ENCODE data around the gene KIAA0408. TPM values are rescaled to one million over a fixed set of nuclear protein-coding genes. Genes with fewer than 3 reads are reported as not detected.

KIAA0408 gene
- total and polyA plus RNA-seq, 2 of the 8 experiments (the other 6 are each of a cell fraction or from before 2014, with no cell fraction given) = 3.3 to 10.8 TPM

DNA sequence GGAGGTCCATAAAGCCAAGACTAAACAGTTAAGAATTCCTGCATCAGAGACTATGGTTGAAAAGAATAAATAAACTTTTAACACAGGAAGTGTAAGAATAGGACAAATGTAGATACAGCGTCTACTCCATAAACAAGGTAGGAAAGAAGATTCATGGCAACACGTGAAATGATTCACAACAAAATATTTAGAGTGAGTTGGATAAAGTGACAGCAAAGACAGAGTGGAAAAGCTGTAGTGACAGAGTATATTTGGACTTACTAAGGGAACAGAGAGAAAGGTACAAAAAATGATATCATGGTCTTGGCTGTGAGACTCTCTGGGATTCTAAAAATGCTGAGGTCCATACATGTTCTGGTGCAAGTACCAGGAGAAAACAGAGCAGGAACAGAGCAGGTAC, 21.9 kb upstream of the KIAA0408 start:
- peaks cover 0 to 26% (median 13%) of the 10 kb centered on the region in 4 experiments; a peak in 6 of 7 replicates for H3K4me1 ChIP-seq (replicated peaks in 1 of 4; ENCODE audit: control insufficient read depth in 3 of 4, insufficient read depth in 4 of 4, low read length in 3 of 4)
- H2BK12ac ChIP-seq (ENCODE audit: low read depth, low read length) = peak overlapping the region; percentile 1; the same call in 1 of the 2 replicates
- no peak overlapping the region for H2AFZ ChIP-seq (ENCODE audit: low read length)
- peak overlapping the region; percentile 22; the same call in 1 of the 2 replicates for H2BK5ac ChIP-seq (ENCODE audit: low read depth, low read length)
- FAIRE-seq (no peak), DNase-seq (ENCODE audit: low read depth in 1 of 2, low spot score in 2 of 2) (no peak)
- no peak overlapping the region for H3K23ac ChIP-seq (ENCODE audit: insufficient read length)
- H4K91ac ChIP-seq (replicated peaks; ENCODE audit: insufficient read length, low read length) = no peak overlapping the region
- peaks cover 0 to 20% (median 11%) of the 10 kb centered on the region in 4 experiments; a peak in 6 of 8 replicates for H3K36me3 ChIP-seq (ENCODE audit: control insufficient read depth in 2 of 4, insufficient read depth in 4 of 4, low read length in 3 of 4)
- H2BK120ac ChIP-seq (replicated peaks; ENCODE audit: low read depth, low read length) = peak overlapping the region; percentile 69
- no peaks in the 10 kb centered on the region for H3K23me2 ChIP-seq (ENCODE audit: low read depth, low read length)
- no peaks in the 10 kb centered on the region for H3K9me3 ChIP-seq (ENCODE audit: insufficient read depth in 2 of 2, low read depth in 1 of 2, low read length in 1 of 2)
- no peaks in the 10 kb centered on the region for H3K79me2 ChIP-seq (ENCODE audit: control insufficient read depth in 1 of 2, insufficient read depth in 2 of 2, low read length in 2 of 2)
- no peak overlapping the region for H3K4me3 ChIP-seq (ENCODE audit: extremely low read depth in 1 of 4, insufficient read depth in 2 of 4, low read depth in 3 of 4, low read length in 4 of 4)
- no peak overlapping the region for H3K27ac ChIP-seq (ENCODE audit: low read depth, low read length)
- no peak overlapping the region for H3K9ac ChIP-seq (replicated peaks in 1 of 4; ENCODE audit: extremely low read depth in 1 of 4, low read depth in 3 of 4, low read length in 3 of 4)
- H4K20me1 ChIP-seq (replicated peaks in 1 of 2; ENCODE audit: control insufficient read depth in 1 of 2, insufficient read depth in 2 of 2, low read length in 2 of 2) = no peaks in the 10 kb centered on the region
- no peak overlapping the region; the same call in 1 of the 2 replicates for H2AK5ac ChIP-seq (ENCODE audit: low read depth, low read length)
- H3K4me2 ChIP-seq (ENCODE audit: insufficient read depth in 1 of 2, low read depth in 2 of 2, low read length in 2 of 2) = no peak overlapping the region
- H3K27me3 ChIP-seq (replicated peaks in 1 of 4; ENCODE audit: control insufficient read depth in 3 of 4, extremely low read depth in 1 of 4, insufficient read depth in 3 of 4, low read length in 3 of 4) = no peaks in the 10 kb centered on the region
- H4K5ac ChIP-seq (ENCODE audit: insufficient read length, low read depth, low read length) = peak overlapping the region; percentile 50
- no peak overlapping the region for H3K14ac ChIP-seq (ENCODE audit: insufficient read length)
- no peak overlapping the region for H4K8ac ChIP-seq (ENCODE audit: extremely low read depth, insufficient read depth, low read length)
- ChIA-PET CTCF (ENCODE audit: partially characterized antibody) (interaction anchor here (9.1 kb wide), 1 partner anchor 36 kb away, joined by 65 read pairs; the partner anchor contains the start of gene MTCL3), POLR2A (ENCODE audit: partially characterized antibody) (interaction anchor here (0.9 to 3.4 kb wide), 7 partner anchors 11 to 38 kb away, joined by 3 to 15 read pairs (median 5); partner anchors contain the start of gene MTCL3)
- H3K79me1 ChIP-seq (ENCODE audit: low read depth, low read length) = no peaks in the 10 kb centered on the region
- no peak overlapping the region for H3K56ac ChIP-seq (replicated peaks; ENCODE audit: insufficient read length, low read depth, low read length)
- H2BK20ac ChIP-seq (ENCODE audit: low read length) = no peak overlapping the region
- H3K18ac ChIP-seq (ENCODE audit: extremely low read depth, low read length) = 0 out of 2 replicates have a peak overlapping the region, but pooled peaks have one; percentile 9
- no peak overlapping the region for H2BK15ac ChIP-seq (ENCODE audit: low read length)
- WGBS, 2 experiments (ENCODE audit: extremely low coverage in 1 of 2, insufficient coverage in 1 of 2, insufficient read length in 1 of 2, insufficient replicate concordance in 2 of 2, low coverage in 1 of 2, low lambda C conversion rate in 2 of 2, missing lambda C conversion rate in 1 of 2) = 95% methylated on average over 2 of the region's 2 CpGs; no CpG with 5 or more reads in 1 of the 2 experiments
- H3K4ac ChIP-seq (replicated peaks; ENCODE audit: insufficient read length, low read depth, low read length) = no peak overlapping the region
- no peak for TF ChIP-seq SP2 (IDR thresholded peaks at IDR 0.05; ENCODE audit: low read length)
- no peak for TF ChIP-seq EZH2 (IDR thresholded peaks at IDR 0.05; ENCODE audit: low read depth, low read length, severe bottlenecking)
- TF ChIP-seq, protein P1, sequence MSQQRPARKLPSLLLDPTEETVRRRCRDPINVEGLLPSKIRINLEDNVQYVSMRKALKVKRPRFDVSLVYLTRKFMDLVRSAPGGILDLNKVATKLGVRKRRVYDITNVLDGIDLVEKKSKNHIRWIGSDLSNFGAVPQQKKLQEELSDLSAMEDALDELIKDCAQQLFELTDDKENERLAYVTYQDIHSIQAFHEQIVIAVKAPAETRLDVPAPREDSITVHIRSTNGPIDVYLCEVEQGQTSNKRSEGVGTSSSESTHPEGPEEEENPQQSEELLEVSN (IDR thresholded peaks at IDR 0.05) = no peak
- no peak for TF ChIP-seq ZNF274 (IDR thresholded peaks at IDR 0.05; ENCODE audit: borderline replicate concordance, extremely low read depth, low read length)

Data from H1 (cell line).